Suprapubic skin (tissue), 3 donors: Measurements from ENCODE around the gene ERVK3-1.

Source experiments
- EP300 ChIP-seq: sonication (generic); formaldehyde crosslinking; IDR thresholded peaks from one replicate; pipeline ENCODE4 v1.6.1; 2017; ENCODE audit warnings: antibody characterized with exemption
- POLR2A ChIP-seq, 2 donors: fragments of 450-650 bp; IDR thresholded peaks; one replicate each; pipeline ENCODE4 v1.6.1; 2017; ENCODE audit warnings: antibody characterized with exemption in 2 of 2, mild to moderate bottlenecking in 2 of 2, moderate library complexity in 2 of 2
- TF ChIP-seq, protein P1 (sequence below), 2 donors: fragments of 200-600 bp in 1 of 2; fragments of 450-650 bp in 1 of 2; sonication (generic) in 1 of 2; IDR thresholded peaks; one replicate each; pipeline ENCODE4 v1.5.1; 2016 to 2019; ENCODE audit warnings: antibody characterized with exemption in 2 of 2, mild to moderate bottlenecking in 1 of 2, moderate library complexity in 1 of 2

DNA sequence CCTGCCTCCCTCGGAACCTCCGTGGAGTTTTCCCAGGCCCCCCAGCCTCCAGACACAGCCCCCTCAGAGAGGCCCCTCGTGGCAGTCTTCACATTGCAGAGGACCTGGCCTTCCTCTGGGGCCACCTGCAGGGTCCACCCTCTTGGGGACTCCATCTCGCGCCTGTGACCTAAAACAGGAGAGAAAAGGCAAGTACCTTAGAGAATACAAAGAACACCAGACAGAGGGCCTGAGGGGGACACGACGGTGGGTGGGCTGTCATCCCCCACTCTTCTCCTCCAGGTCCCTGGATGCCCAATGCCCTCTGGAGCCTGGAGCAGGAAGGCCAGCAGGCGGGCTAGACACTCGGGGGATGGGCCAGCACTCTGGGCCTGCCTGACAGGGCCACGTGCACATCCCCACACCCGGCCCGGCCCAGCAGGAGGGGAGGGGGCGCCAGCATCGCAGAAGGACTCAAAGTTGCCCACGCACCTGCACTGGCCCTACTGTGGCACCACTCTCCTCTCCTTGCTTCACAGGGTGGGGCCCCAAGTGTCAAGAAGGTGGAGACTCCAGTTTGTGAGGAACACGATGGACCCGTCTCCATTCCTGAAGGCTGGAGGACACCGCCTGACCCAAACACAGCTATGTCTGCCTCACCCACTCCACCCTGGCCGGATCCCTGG is 52.4 kb downstream of the ERVK3-1 start:
- TF ChIP-seq, protein P1, sequence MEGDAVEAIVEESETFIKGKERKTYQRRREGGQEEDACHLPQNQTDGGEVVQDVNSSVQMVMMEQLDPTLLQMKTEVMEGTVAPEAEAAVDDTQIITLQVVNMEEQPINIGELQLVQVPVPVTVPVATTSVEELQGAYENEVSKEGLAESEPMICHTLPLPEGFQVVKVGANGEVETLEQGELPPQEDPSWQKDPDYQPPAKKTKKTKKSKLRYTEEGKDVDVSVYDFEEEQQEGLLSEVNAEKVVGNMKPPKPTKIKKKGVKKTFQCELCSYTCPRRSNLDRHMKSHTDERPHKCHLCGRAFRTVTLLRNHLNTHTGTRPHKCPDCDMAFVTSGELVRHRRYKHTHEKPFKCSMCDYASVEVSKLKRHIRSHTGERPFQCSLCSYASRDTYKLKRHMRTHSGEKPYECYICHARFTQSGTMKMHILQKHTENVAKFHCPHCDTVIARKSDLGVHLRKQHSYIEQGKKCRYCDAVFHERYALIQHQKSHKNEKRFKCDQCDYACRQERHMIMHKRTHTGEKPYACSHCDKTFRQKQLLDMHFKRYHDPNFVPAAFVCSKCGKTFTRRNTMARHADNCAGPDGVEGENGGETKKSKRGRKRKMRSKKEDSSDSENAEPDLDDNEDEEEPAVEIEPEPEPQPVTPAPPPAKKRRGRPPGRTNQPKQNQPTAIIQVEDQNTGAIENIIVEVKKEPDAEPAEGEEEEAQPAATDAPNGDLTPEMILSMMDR (IDR thresholded peaks at IDR 0.05): no peak
- TF ChIP-seq POLR2A (IDR thresholded peaks at IDR 0.05): no peak
- no peak for TF ChIP-seq EP300
